HT-29 (cell line): ENCODE data around the gene STAT3. TPM values are rescaled to one million over a fixed set of nuclear protein-coding genes. Genes with fewer than 3 reads are reported as not detected.
"Not testable (repeated sequence)": the region's sequence is repeated elsewhere in the genome, so short reads cannot be mapped to it uniquely, and the experiment has no call there.

Source experiments
- DNase-seq: peaks from one replicate; pipeline ENCODE4 v3.0.0-alpha.2; 2015; ENCODE audit warnings: low spot score
- total RNA-seq: library from RNA; depleted of rRNA; stranded (reverse); fragments of >200 nt; shearing (Covaris generic); gene quantifications from 2 replicates; pipeline ENCODE4 v1.2.3, GENCODE V29; 2014

Gene STAT3
- total RNA-seq, 1 experiment from 2014 or later = 30.9 TPM

DNA sequence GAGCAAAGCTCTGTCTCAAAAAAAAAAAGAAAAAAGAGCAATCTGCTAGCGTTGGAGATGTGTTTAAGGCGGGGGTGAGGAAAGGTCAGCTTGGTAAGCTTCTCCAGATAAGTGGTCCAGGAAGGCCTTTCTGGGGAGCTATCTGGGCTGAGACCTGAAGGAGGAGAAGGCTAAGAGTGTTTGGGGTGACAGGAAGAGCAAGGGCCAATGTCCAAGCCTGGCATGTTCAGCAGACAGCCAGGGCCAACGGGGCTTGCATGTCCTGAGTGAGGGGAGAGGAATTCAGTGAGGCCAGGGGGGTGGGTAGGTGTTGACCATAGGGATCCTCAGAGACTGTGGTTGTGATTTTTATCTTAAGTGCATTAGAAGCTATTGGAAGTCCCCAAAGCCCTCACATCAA is 84.5 kb downstream of the STAT3 start:
- DNase-seq = no peak

DNA sequence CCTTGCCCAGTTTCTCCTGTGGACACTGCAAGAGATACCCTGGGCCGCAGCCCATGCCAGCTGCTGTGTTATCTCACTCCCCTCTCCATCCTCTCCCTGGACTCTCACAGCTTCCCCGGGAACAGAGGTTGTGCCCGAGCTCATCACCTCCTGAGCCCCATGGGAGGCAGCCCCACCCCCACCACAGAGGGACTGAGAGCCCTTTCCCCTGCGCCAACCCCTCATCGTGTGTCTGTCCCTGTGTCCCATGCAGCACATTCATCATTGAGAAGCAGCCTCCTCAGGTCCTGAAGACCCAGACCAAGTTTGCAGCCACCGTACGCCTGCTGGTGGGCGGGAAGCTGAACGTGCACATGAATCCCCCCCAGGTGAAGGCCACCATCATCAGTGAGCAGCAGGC is 87.2 kb downstream of the STAT3 start:
- DNase-seq = no peak

DNA sequence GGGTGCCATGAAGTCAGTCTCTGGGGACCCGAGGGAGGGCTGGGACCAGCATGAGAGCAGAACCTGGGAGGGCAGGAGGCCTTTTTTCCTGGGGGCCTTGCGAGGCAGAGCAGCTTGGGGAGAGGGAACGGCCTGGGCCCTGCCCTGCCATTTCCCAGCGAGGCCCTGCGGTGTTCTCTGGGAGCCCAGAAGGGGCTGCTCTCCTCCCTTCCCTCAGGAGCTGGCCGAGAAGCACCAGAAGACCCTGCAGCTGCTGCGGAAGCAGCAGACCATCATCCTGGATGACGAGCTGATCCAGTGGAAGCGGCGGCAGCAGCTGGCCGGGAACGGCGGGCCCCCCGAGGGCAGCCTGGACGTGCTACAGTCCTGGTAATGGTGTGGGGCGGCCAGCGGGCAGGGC is 88.3 kb downstream of the STAT3 start:
- DNase-seq = not testable (repeated sequence)

DNA sequence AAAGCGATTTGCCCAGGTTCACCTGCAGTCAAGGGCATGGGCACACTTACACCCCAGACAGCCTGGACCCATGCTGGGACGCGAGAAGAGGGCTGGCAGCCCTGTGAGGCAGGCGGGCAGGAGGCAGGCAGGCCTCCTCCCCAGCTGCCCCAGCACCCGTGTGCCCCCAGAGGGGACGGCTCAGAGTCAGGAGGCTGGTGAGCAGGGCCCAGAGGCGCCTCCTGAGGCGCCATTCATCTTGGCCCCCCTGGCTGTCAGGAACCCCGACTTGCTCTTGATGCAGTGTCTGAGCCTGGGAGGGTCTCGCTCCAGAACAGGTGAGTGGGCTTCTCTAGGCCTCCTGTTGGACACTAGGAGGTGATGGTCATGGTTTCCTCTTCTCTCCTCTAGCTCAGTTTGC is 88.9 kb downstream of the STAT3 start:
- not testable (repeated sequence) for DNase-seq

DNA sequence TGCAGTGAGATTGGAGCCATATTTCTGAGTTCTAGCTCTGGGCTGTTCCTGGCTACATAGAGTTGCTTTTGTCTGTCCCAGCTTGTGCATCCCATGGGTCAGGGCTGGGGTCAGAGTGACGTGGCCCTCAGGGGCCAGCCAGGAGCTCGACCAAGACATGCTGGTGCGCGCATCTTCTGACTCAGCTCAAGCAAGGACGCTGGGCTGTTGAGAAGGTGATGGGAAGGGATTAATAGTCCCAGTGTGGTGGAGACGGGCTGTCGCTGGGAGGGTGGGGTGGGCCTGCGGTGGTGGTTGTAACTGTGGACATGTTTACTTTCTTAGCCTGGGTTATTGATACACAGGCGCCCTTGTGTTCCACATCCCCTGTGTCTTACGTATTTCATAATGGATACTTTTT is 90.5 kb downstream of the STAT3 start:
- not testable (repeated sequence) for DNase-seq

DNA sequence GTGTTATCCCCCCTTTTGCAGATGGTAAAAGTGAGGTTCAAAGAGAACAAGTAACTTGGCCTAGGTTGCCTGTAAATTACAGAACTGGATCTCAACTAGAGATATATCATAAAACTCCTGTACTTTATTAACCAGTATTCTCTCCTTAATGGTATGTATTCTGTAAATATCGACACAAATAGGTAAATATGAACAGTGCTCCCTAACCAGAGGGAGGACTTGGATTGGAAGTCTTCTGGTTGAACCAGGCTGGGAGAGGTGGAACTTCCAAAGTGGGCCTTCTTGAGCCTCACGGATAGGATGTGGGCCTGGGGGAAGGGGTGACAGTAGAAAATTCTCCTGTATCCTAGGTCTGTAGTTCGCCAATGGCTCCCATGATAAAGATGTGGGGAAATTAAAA is 92.2 kb downstream of the STAT3 start:
- no peak for DNase-seq

DNA sequence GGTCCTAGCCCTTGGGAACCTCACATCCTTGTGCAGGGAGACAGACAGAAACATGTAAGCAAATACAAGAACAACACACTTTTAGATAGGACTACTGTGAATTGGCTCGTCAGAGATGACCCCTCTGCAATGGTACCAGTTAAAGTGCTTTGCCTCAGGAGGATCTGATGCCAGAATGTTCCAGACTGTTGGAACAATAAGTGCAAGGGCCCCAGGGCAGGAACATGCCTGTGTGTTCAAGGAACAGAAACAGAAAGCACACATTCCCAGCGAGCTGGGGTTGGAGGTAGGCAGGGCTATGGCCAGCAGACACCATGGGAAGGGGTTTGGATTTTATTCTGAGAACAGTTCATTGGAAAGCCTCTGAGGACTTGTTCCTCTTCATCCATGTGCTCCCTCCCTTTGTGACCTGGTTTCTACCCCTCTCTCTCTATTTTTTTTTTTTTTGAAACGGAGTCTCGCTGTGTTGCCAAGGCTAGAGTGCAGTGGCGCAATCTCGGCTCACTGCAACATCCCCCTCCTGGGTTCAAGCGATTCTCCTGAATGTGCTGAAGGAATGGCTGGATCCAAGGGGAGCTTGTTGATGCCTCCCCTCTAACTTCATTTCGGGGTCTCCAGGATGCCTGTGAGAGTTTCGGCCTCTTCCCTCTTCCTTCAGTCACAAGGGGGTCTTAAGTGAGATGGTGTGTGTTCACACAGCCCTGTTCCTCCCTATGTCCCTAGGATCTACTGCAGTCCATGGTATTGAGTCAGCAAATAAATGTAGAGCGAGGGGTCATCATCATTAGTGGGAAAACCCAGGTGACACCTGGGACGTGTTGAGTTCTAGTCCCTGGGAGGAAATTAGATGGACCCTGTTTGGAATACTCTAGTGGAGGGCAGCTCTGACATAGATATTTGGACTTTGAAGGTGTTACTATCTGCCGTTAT is 93.5 kb downstream of the STAT3 start:
- no peak for DNase-seq

DNA sequence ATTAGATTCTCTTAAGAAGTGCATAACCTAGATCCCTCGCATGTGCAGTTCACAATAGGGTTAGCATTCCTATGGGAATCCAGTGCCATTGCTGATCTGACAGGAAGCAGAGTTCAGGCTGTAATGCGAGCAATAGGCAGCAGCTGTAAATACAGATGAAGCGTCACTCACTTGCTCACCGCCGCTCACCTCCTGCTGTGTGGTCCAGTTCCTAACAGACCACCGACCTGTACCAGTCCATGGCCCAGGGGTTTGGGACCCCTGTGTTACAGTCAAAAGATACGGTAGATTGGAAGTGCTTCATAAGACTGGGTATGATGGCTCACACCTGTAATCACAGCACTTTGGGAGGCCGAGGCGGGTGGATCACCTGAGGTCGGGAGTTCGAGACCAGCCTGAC is 97.1 kb downstream of the STAT3 start:
- DNase-seq = no peak

DNA sequence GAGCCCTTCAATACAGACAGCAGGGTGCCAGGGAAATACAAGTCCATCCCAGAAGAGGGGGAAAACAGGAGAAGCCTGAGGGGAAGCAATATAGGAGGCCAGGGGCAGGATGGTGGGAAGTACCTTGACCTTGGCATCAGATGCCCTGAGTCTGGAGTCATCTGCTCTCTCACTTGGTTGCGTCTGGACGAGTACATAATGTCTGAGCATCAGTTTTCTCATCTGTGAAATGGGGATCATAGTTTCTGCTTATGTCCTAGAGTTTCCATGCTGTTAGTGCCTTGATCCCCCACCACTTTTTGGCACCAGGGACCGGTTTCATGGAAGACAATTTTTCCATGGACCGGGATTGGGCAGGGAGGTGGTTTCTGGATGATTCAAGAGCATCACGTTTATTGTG is 97.7 kb downstream of the STAT3 start:
- DNase-seq = no peak

DNA sequence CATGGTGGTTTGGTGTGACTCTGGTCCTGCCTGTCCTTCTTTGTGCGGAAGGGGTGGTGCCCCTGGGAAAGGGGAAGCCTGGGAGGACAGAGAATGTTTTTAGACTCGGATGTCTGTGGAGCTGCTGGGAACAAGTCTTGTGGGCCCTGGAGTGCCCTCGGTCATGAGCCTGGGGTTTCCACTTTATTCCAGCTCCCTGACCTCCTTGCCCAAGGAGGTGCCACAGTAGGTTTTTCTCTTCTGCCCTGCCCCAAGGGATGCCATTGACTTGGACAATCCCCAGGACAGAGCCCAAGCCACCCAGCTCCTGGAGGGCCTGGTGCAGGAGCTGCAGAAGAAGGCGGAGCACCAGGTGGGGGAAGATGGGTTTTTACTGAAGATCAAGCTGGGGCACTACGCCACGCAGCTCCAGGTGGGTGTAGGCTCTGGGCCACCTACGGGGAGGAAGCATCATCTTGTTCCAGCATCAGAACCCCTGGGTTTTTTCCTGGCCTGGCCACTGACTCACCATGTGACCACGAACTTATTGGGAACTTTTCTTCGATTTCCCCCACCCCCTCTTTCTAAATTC is 98.5 kb downstream of the STAT3 start:
- DNase-seq = no peak

DNA sequence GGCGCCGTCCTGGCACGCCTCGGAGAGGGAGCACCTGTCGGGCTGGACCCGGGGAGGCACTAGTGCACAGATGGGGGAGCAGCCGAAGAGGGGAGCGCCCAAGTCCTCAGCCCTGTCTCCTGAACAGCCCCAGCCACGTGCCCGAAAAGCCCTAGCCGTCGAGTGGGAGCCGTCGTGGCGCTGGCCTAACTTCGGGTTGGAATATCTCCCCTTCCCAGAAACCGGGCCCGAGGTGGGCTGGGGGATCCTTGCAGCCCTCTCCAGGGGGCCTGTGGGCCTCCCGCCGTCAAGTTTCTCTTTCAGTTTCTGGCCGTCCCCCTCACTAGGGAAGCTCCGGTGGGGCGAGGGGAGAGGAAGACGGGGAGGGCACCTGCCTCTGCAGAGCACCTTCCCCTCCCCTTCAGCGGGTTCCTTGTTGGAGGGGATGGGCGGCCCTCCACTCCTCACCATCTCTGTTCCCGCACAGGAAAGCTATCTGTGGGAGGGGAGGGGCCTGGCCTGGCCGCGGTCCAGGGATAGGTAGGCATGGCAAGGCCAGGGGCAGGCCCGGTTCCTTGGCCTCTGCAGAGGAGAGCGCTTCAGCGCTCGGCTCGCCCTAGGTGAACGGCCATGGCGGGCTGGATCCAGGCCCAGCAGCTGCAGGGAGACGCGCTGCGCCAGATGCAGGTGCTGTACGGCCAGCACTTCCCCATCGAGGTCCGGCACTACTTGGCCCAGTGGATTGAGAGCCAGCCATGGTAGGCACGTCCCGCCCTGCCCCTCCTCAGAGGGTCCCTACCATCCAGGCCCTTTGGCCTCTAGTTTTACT is 99.2 kb downstream of the STAT3 start:
- no peak for DNase-seq

DNA sequence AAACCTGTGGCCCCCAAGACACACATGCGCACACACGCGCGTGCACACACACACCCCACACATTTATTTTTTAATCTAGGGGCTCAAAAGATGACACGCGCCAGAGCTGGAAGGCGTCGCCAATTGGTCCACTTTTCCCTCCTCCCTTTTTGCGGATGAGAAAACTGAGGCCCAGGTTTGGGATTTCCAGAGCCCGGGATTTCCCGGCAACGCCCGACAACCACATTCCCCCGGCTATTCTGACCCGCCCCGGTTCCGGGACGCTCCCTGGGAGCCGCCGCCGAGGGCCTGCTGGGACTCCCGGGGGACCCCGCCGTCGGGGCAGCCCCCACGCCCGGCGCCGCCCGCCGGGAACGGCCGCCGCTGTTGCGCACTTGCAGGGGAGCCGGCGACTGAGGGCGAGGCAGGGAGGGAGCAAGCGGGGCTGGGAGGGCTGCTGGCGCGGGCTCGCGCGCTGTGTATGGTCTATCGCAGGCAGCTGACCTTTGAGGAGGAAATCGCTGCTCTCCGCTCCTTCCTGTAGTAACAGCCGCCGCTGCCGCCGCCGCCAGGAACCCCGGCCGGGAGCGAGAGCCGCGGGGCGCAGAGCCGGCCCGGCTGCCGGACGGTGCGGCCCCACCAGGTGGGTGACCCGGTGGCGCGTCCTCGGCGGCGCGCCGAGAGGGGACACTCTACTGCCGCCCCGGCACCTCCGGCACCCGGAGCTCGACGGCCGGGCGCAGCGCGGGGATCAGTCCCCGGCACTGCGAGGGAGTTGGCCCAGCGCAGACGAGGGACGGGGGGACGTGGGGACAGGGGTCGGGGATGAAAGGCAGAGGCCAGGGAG is 100.1 kb downstream of the STAT3 start, which contains the start of gene STAT5A:
Gene STAT5A (plus strand): TSS at position 522 of the 826 bp plus-strand sequence. CDS start 914 bp downstream, outside the sequence.
- DNase-seq = peak; percentile 58

DNA sequence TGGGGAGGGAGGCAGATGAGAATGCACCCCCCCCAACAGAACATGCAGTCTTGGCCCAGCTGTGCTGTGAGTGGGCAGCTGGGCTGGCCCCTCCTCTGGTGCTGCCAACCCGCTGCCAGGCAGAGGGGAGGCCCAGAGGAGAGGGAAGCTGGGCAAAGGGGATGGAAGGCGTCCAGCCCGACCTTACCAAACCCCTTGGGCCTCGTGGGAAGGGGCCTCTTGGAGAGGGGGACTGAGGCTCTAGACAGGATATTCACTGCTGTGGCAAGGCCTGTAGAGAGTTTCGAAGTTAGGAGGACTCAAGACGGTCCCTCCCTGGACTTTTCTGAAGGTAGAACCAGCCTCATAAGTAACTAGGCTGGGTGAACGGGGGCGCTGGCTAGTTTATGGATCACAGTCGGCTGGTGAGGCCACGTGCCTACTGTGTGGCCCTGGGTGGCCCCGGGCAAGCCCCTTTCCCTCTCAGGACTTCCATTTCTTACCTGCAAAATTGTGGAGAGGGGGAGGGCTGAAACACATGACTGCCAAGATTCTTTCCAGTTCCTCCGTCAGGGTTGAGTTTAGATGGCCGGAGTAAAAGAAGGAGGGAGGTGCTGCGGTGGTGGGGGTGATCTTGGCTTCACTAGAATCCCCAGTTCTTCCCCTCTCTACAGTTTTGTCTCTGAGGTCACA is 100.8 kb downstream of the STAT3 start:
- DNase-seq = no peak

DNA sequence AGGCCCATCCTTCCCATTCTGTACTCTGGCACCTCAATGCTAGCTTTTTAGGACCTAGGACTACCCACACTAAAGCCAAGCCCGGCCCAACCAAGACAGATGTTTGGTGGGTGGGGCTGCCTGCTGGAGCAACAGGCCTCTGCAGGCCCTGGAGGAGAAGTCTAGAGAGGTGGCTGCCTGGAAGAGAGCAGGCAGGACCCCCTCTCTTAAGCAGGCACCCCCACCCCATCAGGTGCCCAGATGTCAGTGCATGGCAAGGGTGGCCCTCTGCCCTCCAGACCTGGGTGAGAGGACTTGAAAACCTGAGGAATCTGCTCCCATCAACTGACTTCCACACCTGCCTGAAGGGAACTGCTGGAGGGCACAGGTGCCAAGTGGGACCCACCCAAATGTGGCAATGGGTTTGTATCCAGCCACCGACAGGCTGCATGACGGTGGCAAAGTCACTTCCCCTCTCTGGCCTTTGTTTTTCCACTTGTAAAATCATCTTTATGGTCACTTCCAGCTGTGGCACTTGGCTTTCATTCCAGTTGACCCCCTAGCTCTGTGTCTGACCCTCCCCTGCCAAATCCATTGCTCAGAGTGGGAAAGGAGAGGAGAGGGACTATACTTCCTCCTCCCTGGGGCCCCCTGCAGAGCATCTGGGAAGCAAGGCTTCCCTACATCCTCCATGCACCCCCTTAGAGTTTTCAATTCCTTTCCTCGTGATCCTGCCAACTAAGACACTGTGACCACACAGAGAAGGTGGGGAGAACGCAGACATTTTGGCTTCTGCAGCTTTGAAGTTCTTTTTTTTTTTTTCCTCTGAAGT is 101.6 kb downstream of the STAT3 start:
- DNase-seq = no peak

DNA sequence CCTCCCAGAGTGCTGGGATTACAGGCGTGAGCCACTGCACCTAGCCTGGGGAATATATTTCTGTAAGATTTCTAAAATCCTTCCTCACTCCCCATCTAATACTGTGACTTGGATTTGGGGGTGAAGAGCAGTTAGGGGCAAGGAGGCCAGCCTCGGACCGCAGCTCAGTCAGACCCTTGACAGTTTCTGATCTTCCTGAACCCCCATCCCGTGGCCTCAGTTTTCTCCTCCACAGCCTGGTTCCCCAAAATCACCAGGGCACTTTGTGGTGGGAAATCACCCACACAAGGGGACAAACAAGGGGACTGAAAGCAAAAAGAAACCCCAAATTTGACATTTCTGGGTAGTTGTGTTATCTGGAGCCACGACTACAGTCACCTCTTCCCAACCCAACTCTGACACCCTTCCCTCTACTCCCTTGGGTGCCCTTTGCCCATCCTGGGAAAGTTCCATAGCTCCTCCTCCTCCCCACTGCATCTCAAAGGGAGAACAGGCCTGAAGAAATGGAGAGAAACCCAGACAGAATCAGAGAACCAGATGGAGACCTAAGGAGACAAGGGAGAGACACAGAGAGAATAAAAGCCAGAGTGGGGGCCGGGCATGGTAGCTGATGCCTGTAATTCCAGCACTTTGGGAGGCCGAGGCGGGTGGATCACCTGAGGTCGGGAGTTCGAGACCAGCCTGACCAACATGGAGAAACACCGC is 102.7 kb downstream of the STAT3 start:
- no peak for DNase-seq

DNA sequence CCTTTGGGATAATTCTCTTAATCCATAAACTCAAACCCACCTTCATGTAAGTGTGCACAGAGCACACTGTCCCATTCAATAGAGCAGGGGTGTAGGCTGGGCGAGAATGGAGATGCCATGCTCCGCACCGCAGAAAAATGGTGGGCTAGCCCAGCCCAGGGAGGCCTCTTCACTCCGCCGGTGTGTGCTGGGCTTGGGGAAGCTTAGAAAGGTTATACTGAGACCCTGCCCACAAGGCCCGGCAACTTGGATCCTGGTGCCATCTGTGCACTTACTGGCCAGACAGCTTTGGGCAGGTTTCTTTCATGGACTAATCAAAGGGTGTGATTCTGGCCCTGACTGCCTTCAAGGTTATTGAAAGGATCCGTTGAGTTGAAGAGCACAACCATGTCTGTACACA is 103.7 kb downstream of the STAT3 start:
- no peak for DNase-seq

DNA sequence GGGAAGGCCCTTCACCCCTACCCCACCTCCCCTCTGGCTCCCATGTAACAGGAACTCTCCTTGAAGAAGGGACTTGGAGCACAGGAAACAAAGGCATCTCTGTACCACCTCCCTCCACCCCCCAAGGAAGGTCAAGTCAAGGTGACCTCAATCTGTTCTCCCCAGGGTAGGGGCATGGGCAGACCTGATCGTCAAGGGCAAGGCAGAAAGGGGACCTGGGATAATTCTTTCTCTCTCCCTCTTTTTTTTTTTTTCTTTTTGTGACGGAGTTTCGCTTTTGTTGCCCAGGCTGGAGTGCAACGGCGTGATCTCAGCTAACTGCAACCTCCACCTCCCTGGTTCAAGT is 104.2 kb downstream of the STAT3 start:
- no peak for DNase-seq

DNA sequence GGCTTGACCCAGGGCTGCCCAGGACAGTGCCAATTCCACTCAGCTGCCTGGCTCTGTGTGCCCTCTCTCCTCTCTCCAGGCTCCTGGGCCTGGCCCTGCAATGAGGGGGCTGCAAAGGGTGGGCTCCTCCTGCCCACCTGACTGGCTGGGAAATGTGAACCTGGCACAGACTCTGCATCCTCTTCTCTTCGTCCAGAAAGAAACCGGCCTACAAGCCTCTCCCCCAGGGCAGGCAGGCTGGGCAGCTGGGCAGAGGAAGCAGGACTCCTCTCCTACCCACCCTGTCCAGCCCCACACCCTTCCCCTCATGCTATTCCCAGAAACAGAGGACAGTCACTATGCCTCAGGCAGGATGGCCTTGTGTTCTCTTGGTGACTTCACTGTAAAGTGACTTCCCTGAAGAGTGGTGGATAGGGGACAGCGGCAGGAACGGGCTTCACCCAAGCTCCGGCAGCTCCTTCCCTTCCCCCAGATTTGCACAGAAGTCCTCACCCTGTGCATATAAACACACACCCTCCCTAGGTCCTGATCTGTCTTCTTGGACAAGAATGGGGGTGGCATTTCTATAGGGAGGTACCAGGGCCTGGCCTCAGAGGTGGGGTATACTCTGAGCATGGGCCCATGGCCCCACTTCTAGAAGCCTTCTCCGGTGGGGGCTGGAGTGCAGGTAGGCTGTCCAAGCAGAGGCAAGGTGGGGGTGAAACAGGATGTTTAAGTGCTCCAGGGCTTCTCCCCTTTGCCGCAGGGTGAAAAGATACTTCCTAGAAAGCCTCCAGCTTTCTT is 104.8 kb downstream of the STAT3 start:
- no peak for DNase-seq
